Tibial artery (tissue), 4 donors: Measurements from ENCODE around the gene KRT6C.
"Not testable (repeated sequence)": the region's sequence is repeated elsewhere in the genome, so short reads cannot be mapped to it uniquely, and the experiment has no call there.

Source experiments
- DNase-seq, 2 donors: peaks; one replicate each; pipeline ENCODE4 v3.0.0-alpha.2; 2019
- H3K27ac ChIP-seq, 2 donors: fragments of 200-600 bp; sonication (generic) in 1 of 2; 1 replicate in 1 of 2; 2 replicates in 1 of 2; pipeline ENCODE4 v1.5.1; 2018 to 2019; ENCODE audit warnings: mild to moderate bottlenecking in 1 of 2
- H3K27me3 ChIP-seq, 2 donors: fragments of 200-600 bp; sonication (generic) in 1 of 2; one replicate each; pipeline versions ENCODE4 v1.5.1 to v1.6.0; 2016 to 2019
- H3K36me3 ChIP-seq, 3 donors: fragments of 200-600 bp; sonication (generic) in 2 of 3; one replicate each; pipeline ENCODE4 v1.5.1; 2016 to 2019; ENCODE audit warnings: mild to moderate bottlenecking in 2 of 3
- H3K4me1 ChIP-seq, 4 donors: fragments of 200-600 bp; sonication (generic) in 2 of 4; 1 replicate in 3 of 4; 2 replicates in 1 of 4; pipeline ENCODE4 v1.5.1; 2016 to 2019
- H3K4me3 ChIP-seq, 2 donors: fragments of 200-600 bp; sonication (generic) in 1 of 2; 1 replicate in 1 of 2; 2 replicates in 1 of 2; pipeline ENCODE4 v1.5.1; 2018 to 2019; ENCODE audit warnings: mild to moderate bottlenecking in 2 of 2
- H3K9me3 ChIP-seq, 3 donors: fragments of 200-600 bp; sonication (generic) in 1 of 3; one replicate each; pipeline ENCODE4 v1.5.1; 2016 to 2019
- intact Hi-C: fragments of 100-400 bp; cut with DNase I; formaldehyde crosslinking; loops from one replicate; pipeline ENCODE4 v1.15.0; 2023; ENCODE audit warnings: low total_unique reads
- TF ChIP-seq, protein P1 (sequence below), 2 experiments: fragments of 200-600 bp in 1 of 2; fragments of 450-650 bp in 1 of 2; IDR thresholded peaks; one replicate each; pipeline ENCODE4 v1.5.1; 2017 to 2019; ENCODE audit warnings: antibody characterized with exemption in 2 of 2, mild to moderate bottlenecking in 1 of 2, moderate library complexity in 1 of 2

KRT6C gene

DNA sequence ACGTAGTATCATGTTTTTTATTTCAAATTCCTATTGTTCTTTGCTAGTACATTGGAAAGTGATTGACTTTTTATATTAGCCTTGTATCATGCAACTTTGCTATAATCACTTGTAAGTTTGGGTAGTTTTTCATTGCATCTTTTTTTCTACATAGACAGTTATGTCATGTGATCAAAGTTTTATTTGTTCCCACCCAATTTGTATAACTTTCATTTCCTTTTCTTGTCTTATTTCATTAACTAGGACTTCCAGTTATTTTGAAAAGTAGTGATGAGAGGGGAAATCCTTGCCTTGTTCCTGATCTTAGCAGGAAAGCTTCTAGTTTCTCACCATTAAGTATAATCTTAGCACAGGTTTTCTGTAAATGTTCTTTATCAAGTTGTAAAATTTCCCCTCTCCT is 29.3 kb upstream of the KRT6C start:
- H3K4me1 ChIP-seq, result peaks cover 0 to 3% (median 0%) of the 10 kb centered on the region in 4 donors
- H3K9me3 ChIP-seq, result no peaks in the 10 kb centered on the region
- no peaks in the 10 kb centered on the region for H3K27me3 ChIP-seq
- TF ChIP-seq, protein P1, sequence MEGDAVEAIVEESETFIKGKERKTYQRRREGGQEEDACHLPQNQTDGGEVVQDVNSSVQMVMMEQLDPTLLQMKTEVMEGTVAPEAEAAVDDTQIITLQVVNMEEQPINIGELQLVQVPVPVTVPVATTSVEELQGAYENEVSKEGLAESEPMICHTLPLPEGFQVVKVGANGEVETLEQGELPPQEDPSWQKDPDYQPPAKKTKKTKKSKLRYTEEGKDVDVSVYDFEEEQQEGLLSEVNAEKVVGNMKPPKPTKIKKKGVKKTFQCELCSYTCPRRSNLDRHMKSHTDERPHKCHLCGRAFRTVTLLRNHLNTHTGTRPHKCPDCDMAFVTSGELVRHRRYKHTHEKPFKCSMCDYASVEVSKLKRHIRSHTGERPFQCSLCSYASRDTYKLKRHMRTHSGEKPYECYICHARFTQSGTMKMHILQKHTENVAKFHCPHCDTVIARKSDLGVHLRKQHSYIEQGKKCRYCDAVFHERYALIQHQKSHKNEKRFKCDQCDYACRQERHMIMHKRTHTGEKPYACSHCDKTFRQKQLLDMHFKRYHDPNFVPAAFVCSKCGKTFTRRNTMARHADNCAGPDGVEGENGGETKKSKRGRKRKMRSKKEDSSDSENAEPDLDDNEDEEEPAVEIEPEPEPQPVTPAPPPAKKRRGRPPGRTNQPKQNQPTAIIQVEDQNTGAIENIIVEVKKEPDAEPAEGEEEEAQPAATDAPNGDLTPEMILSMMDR (IDR thresholded peaks at IDR 0.05), result no peak
- H3K4me3 ChIP-seq, result no peak overlapping the region
- no peaks in the 10 kb centered on the region for H3K36me3 ChIP-seq
- no peak overlapping the region for H3K27ac ChIP-seq
- intact Hi-C loops, result no loop called here
- DNase-seq, result no peak

GRCh38 chr12:52501490-52501889 is 27.9 kb upstream of the KRT6C start:
- intact Hi-C loops, result no loop called here
- TF ChIP-seq, protein P1 (IDR thresholded peaks at IDR 0.05), result no peak

GRCh38 chr12:52500574-52500973 is 27.0 kb upstream of the KRT6C start:
- intact Hi-C loops, DNase-seq: not testable (repeated sequence)

More at GRCh38 chr12:52501490-52501889, 27.9 kb upstream of the KRT6C start:
- H3K9me3 ChIP-seq, result no peaks in the 10 kb centered on the region
- no peaks in the 10 kb centered on the region for H3K4me1 ChIP-seq
- no peak overlapping the region for H3K27ac ChIP-seq
- no peak for DNase-seq
- no peaks in the 10 kb centered on the region for H3K36me3 ChIP-seq
- no peaks in the 10 kb centered on the region for H3K27me3 ChIP-seq
- no peak overlapping the region for H3K4me3 ChIP-seq

DNA sequence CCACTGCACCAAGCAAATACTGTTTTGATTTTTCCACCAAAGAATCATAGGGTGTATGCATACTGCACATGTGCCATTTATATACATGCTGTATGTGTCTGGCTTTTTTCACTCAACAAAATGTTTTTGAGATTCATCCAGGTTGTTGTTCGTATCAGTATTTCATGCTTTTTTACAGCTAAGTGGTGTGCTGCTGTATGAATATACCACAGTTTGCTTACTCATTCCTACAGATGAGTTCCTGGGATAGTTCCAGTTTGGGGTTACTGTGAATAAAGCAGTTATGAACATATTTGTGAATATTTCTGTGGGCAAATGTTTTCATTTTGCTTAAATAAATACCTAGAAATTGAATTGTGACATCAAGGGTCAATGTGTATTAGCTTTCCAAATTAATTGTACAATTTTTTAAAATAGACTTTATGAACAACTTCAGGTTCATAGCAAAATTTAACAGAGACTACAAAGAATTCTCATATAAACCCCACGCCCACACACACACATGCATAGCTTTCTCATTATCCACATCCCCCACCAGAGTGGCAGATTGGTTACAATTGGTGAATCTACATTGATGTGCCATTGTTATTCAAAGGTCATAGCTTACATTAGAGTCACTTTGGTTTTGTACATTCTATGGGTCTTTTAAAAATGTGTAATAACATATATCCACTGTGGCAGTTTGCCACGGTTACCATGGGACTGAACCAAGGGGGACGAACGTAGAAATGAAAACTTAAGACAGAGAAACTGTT is 26.4 kb upstream of the KRT6C start:
- no peaks in the 10 kb centered on the region for H3K36me3 ChIP-seq
- H3K27me3 ChIP-seq, result peaks cover 0 to 3% of the 10 kb centered on the region in 2 donors
- intact Hi-C loops, result no loop called here
- TF ChIP-seq, protein P1 (IDR thresholded peaks at IDR 0.05), result no peak
- peaks cover 0 to 5% (median under 1%) of the 10 kb centered on the region in 4 donors for H3K4me1 ChIP-seq
- H3K27ac ChIP-seq, result no peak overlapping the region
- H3K4me3 ChIP-seq, result no peak overlapping the region
- DNase-seq, result no peak
- no peaks in the 10 kb centered on the region for H3K9me3 ChIP-seq

More at GRCh38 chr12:52500574-52500973, 27.0 kb upstream of the KRT6C start:
- not testable (repeated sequence) for H3K27ac ChIP-seq, H3K9me3 ChIP-seq, H3K36me3 ChIP-seq, H3K4me3 ChIP-seq, H3K4me1 ChIP-seq, H3K27me3 ChIP-seq

DNA sequence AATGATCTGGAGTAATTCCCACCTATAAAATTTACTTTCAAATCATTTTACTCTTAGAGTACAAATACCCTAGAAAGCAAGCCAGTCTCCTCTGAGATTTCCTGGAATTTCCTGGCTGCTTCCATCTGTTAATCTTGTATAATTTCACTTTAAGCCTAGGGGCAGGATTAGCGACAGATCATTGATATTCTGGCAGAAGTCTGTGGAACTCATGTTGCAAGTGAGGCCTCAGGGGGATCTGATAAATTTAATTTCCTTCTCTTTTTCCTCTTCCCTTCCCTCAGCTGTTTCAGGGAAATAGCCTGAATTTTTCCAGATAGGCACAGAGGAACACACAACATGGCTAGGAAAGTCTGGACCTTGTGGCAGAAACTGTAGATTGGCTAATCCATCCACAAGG is 25.3 kb upstream of the KRT6C start:
- TF ChIP-seq, protein P1 (IDR thresholded peaks at IDR 0.05), result no peak
- Histone ChIP-seq H3K9me3 (no peaks in the 10 kb centered on the region), H3K4me1 (peaks cover 0 to 11% (median 4%) of the 10 kb centered on the region in 4 donors), H3K27me3 (peaks cover 0 to 3% of the 10 kb centered on the region in 2 donors), H3K36me3 (no peaks in the 10 kb centered on the region), H3K27ac (no peak overlapping the region), H3K4me3 (no peak overlapping the region)
- intact Hi-C loops, result no loop called here
- no peak for DNase-seq

- Histone ChIP-seq H3K27ac (no peak overlapping the region), H3K36me3 (no peaks in the 10 kb centered on the region), H3K4me3 (no peak overlapping the region), H3K4me1 (peaks cover 0 to 12% (median 4%) of the 10 kb centered on the region in 4 donors), H3K9me3 (no peaks in the 10 kb centered on the region), H3K27me3 (peaks cover 0 to 3% of the 10 kb centered on the region in 2 donors)
- DNase-seq, result no peak
- intact Hi-C loops, result no loop called here
- TF ChIP-seq, protein P1 (IDR thresholded peaks at IDR 0.05), result no peak
These were observed 24.4 kb upstream of the KRT6C start for GRCh38 chr12:52497975-52498374.
